Ectodermal cell (in vitro differentiated cells): ENCODE measurements around the gene RFPL2.

Source experiments
- H3K27ac ChIP-seq: 2 replicates; pipeline ENCODE4 v1.7.0; 2013; ENCODE audit warnings: mild to moderate bottlenecking, low read depth, low read length; ENCODE audit not compliant: insufficient read depth, poor library complexity, severe bottlenecking
- H3K27me3 ChIP-seq: 2 replicates; pipeline ENCODE4 v1.7.0; 2013; ENCODE audit warnings: mild to moderate bottlenecking, low read length; ENCODE audit not compliant: insufficient read depth, control insufficient read depth, poor library complexity, severe bottlenecking
- H3K36me3 ChIP-seq: one replicate; pipeline ENCODE4 v1.7.0; 2013; ENCODE audit warnings: low read length; ENCODE audit not compliant: control insufficient read depth, insufficient read depth
- H3K4me1 ChIP-seq: one replicate; pipeline ENCODE4 v1.7.0; 2013; ENCODE audit warnings: low read length; ENCODE audit not compliant: control insufficient read depth, insufficient read depth
- H3K4me3 ChIP-seq: 2 replicates; pipeline ENCODE4 v1.7.0; 2013; ENCODE audit warnings: low read depth, low read length, control low read depth; ENCODE audit not compliant: insufficient read depth
- H3K9me3 ChIP-seq: 2 replicates; pipeline ENCODE4 v1.7.0; 2013; ENCODE audit warnings: mild to moderate bottlenecking, low read length, moderate library complexity; ENCODE audit not compliant: control insufficient read depth
- whole genome bisulfite sequencing, 2 experiments: methylation state at CpG; one replicate each; pipeline ENCODE4 v1.1.7; 2013; ENCODE audit warnings: missing lambda C conversion rate in 2 of 2; 5-methylcytosine and 5-hydroxymethylcytosine counted together

RFPL2 gene

GRCh38 chr22:32232191-32232830 is 27.4 kb upstream of the RFPL2 start:
- no peaks in the 10 kb centered on the region for H3K36me3 ChIP-seq
- no peaks in the 10 kb centered on the region for H3K4me1 ChIP-seq
- H3K27me3 ChIP-seq: no peaks in the 10 kb centered on the region
- H3K4me3 ChIP-seq: no peak overlapping the region
- H3K27ac ChIP-seq: no peak overlapping the region
- WGBS, 2 experiments: 92 to 94% methylated on average over 5 of the region's 5 CpGs
- no peaks in the 10 kb centered on the region for H3K9me3 ChIP-seq

DNA sequence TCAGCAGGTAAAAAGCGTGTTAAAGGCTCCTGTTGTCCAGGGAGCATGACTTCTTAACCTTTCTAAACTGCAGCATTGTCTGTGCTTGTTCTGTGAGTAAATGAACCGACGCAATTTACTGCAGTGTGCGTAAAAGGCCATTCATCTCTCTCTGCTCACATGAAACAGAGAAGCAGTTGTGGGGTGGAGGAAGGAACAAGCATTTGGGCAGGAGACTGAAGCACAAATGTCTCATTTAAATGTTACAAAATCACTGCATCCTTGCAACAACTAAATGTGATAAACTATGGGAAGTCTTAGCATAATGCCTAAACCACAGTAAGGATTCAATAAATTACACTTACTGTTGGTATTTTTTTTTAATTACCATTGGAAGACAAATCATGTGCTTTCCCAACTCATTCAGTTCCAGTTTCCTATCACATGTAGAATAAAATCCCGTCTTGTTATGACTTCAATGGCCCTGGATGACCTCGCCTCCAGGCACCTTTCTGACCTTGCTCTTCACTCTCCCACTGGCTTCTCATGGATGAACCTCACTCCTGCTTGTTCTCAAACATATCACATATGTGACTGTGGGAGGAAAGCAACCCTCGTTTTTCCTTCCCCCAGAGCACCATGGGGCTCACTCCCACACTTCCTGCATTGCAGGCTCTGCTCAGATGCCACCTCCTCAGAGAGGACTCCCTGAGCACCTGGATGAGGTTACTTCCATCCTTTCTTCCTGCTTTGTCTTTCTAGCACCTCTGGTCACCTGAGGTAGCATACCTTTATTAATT is 21.6 kb upstream of the RFPL2 start:
- Histone ChIP-seq H3K27me3 (no peaks in the 10 kb centered on the region), H3K9me3 (no peaks in the 10 kb centered on the region), H3K36me3 (no peaks in the 10 kb centered on the region), H3K27ac (no peak overlapping the region), H3K4me1 (no peaks in the 10 kb centered on the region), H3K4me3 (no peak overlapping the region)
- 74 to 85% methylated on average over 7 of the region's 7 CpGs for WGBS, 2 experiments

- Histone ChIP-seq H3K27ac (no peak overlapping the region), H3K4me1 (no peaks in the 10 kb centered on the region), H3K9me3 (no peaks in the 10 kb centered on the region), H3K27me3 (no peaks in the 10 kb centered on the region), H3K4me3 (no peak overlapping the region), H3K36me3 (no peaks in the 10 kb centered on the region)
- WGBS, 2 experiments: 100% methylated on average over 1 of the region's 1 CpG; no CpG with 5 or more reads in 1 of the 2 experiments
These were observed 18.1 kb upstream of the RFPL2 start for GRCh38 chr22:32222991-32223390.

DNA sequence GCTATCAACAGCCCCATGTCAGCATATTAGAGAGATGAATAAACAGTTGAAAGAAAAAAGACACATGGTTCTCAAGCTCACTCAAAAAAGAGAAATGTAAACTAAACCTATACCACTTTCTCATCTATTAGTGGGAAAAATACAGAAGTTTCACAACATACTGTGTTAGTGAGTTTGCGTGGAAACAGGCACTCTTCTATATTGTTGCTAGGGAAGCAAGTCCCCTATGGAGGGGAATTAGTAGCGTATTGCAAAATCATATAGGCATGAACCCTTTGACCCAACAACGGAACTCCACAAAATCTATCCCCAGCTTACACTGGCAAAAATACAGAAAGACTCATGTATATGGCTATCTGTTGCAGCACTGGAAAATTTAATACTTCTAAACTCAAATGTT is 14.2 kb upstream of the RFPL2 start:
- Histone ChIP-seq H3K27ac (no peak overlapping the region), H3K36me3 (no peaks in the 10 kb centered on the region), H3K4me3 (no peak overlapping the region), H3K27me3 (no peaks in the 10 kb centered on the region), H3K4me1 (no peaks in the 10 kb centered on the region), H3K9me3 (no peaks in the 10 kb centered on the region)
- WGBS, 2 experiments: 92 to 94% methylated on average over 3 of the region's 3 CpGs

DNA sequence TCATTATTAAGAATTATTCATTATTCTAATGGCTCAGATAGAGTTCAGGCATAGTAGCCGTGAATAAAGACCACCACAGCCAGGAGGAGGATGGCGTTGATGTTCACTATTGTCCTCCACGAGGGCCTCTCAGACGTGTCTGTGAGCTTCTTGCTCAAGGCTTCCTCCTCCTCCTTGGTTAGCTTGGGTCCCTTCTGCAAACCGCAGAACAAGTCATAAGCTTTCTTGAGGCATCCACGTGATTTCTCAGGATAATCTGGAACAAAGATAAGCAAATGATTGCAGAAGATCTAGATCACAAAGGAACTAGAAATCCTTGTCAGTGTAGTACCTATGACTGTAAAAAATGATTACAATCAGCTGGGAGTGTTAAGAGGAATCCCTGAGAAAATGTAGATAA is 13.6 kb upstream of the RFPL2 start:
- Histone ChIP-seq H3K9me3 (no peaks in the 10 kb centered on the region), H3K27ac (no peak overlapping the region), H3K4me1 (no peaks in the 10 kb centered on the region), H3K36me3 (no peaks in the 10 kb centered on the region), H3K27me3 (no peaks in the 10 kb centered on the region), H3K4me3 (no peak overlapping the region)
- WGBS, 2 experiments: 89 to 92% methylated on average over 6 of the region's 6 CpGs

DNA sequence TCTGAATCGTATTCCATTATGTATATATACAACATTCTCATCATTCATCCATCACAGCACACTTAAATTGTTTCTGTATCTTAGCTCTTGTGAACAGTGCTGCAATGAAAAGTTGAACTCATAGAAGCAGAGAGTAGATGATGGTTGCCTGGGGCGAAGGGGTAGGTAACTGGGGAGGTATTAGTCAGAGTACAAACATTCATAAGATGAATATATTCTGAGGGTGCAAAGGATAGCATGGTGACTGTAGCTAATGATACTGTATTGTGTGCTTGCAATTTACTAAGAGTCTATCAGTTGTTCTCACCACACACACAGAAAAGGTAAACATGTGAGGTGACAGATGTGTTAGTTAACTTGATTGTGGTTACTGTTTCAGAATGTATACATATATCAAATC is 12.6 kb upstream of the RFPL2 start:
- H3K27me3 ChIP-seq: no peaks in the 10 kb centered on the region
- H3K4me3 ChIP-seq: no peak overlapping the region
- H3K4me1 ChIP-seq: no peaks in the 10 kb centered on the region
- no peak overlapping the region for H3K27ac ChIP-seq
- no peaks in the 10 kb centered on the region for H3K9me3 ChIP-seq
- 95 to 100% methylated on average over 2 of the region's 2 CpGs for WGBS, 2 experiments
- H3K36me3 ChIP-seq: no peaks in the 10 kb centered on the region

DNA sequence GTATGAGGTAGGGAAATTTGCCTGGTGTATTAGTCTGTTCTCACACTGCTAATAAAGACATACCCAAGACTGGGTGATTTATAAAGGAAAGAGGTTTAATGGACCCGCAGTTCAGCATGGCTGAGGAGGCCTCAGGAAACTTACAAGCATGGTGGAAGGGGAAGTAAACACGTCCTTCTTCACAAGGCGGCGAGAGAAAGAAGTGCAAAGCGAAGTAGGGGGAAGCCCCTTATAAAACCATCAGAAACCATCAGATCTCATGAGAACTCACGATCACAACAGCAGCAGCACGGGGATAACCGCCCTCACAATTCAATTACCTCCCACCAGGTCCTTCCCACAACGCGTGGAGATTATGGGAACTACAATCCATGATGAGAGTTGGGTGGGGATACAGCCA is 12.0 kb upstream of the RFPL2 start:
- no peaks in the 10 kb centered on the region for H3K27me3 ChIP-seq
- H3K27ac ChIP-seq: no peak overlapping the region
- WGBS, 2 experiments: 88 to 90% methylated on average over 10 of the region's 10 CpGs
- no peaks in the 10 kb centered on the region for H3K9me3 ChIP-seq
- H3K36me3 ChIP-seq: no peaks in the 10 kb centered on the region
- H3K4me3 ChIP-seq: no peak overlapping the region
- no peaks in the 10 kb centered on the region for H3K4me1 ChIP-seq

DNA sequence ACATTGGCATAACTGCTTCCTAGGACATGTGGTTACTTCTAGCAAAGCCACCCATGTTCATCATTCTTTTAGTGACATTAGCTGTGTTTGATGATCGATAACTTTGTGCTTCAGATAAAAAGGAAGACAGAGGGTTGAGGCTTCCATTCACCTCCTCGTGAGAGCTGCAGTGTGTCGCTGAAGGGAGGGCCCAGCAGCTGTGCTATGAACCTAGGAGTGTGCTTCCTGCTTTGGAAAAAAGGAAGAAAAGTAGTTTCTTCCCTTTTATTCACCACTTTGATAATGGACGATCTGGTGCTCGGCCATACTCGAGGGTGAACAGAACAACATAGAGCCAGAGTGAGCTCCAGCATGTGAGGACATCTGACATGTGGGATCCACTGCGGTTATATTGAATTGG is 6.1 kb upstream of the RFPL2 start:
- WGBS, 2 experiments: 93 to 94% methylated on average over 7 of the region's 7 CpGs
- no peaks in the 10 kb centered on the region for H3K9me3 ChIP-seq
- H3K36me3 ChIP-seq: no peaks in the 10 kb centered on the region
- no peak overlapping the region for H3K4me3 ChIP-seq
- H3K4me1 ChIP-seq: no peaks in the 10 kb centered on the region
- peaks cover 3% of the 10 kb centered on the region for H3K27me3 ChIP-seq
- H3K27ac ChIP-seq: no peak overlapping the region

GRCh38 chr22:32208681-32209080 is 3.8 kb upstream of the RFPL2 start:
- Histone ChIP-seq H3K27ac (no peak overlapping the region), H3K36me3 (no peaks in the 10 kb centered on the region), H3K9me3 (no peaks in the 10 kb centered on the region), H3K4me3 (no peak overlapping the region), H3K27me3 (peaks cover 25% of the 10 kb centered on the region), H3K4me1 (no peaks in the 10 kb centered on the region)
- WGBS, 2 experiments: 96 to 97% methylated on average over 3 of the region's 3 CpGs

DNA sequence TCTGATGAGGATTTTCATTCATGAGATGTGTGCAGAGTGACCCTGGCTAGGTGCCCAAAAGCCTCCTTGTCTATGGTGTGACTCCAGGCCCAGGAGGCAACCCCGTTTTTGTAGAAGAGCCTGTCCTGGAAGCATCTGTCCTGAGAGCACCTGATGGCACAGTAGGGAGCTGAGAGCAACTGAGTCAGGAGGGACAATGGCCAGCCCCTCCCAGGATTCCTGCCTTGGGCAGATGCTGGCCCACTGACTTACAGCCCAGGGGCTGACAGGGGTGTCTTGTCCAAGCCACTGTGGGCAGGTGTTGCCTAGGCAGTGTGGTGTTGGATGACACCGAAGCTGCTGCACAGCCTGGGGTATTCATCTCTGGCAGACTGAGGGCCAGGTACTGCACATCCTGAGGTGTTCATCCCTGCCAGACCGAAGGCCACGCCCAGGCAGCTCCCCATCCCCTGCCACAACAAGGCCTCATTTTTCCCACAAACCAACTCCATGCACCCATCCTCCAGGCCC is 3.2 kb upstream of the RFPL2 start:
- WGBS, 2 experiments: 92% methylated on average over 4 of the region's 4 CpGs
- Histone ChIP-seq H3K27ac (no peak overlapping the region), H3K27me3 (peaks cover 31% of the 10 kb centered on the region), H3K9me3 (no peaks in the 10 kb centered on the region), H3K4me1 (no peaks in the 10 kb centered on the region), H3K36me3 (no peaks in the 10 kb centered on the region), H3K4me3 (no peak overlapping the region)
